Measurements from ENCODE around the gene RARG. TPM values are rescaled to one million over a fixed set of nuclear protein-coding genes. Genes with fewer than 3 reads are reported as not detected.
A peak's percentile ranks its signal among the peaks of the same experiment; 100 is the strongest.
"Not testable (repeated sequence)": the region's sequence is repeated elsewhere in the genome, so short reads cannot be mapped to it uniquely, and the experiment has no call there.

Gene RARG
- total and polyA plus RNA-seq, 5 experiments from 2014 or later: 1.6 to 60.4 (median 12.7) TPM

GRCh38 chr12:53173085-53173715 lies 58.8 kb downstream of the RARG start:
- Mint-ChIP-seq H3K27me3 (no peaks in the 10 kb centered on the region), H3K9me3 (no peaks in the 10 kb centered on the region), H3K27ac (peak overlapping the region in 3 of 10 donors; percentile 47 to 81 (median 52)), H3K36me3 (peaks cover 0 to 11% (median 8%) of the 10 kb centered on the region in 3 donors), H3K4me1 (peaks cover 0 to 4% (median under 1%) of the 10 kb centered on the region in 4 donors), H3K4me3 (no peak overlapping the region)
- ATAC-seq (no peak), DNase-seq (no peak)
- POLR2A ChIA-PET: interaction anchor here (0.7 to 2.0 kb wide), 3 partner anchors 8 to 94 kb away, joined by 3 to 6 read pairs (median 3); partner anchors contain the start of genes CSAD, SPRYD3 and ZNF740

GRCh38 chr12:53172352-53172751 lies 59.7 kb downstream of the RARG start:
- POLR2A ChIA-PET: interaction anchor here (2.0 to 2.3 kb wide), 2 partner anchors 9 to 12 kb away, joined by 5 to 6 read pairs; partner anchors contain the start of genes CSAD and ZNF740
- Mint-ChIP-seq H3K4me3 (no peak overlapping the region), H3K27ac (no peak overlapping the region), H3K36me3 (peaks cover 0 to 11% (median 8%) of the 10 kb centered on the region in 3 donors), H3K27me3 (no peaks in the 10 kb centered on the region), H3K9me3 (no peaks in the 10 kb centered on the region), H3K4me1 (peaks cover 0 to 4% (median under 1%) of the 10 kb centered on the region in 4 donors)
- no peak for DNase-seq
- ATAC-seq: no peak

DNA sequence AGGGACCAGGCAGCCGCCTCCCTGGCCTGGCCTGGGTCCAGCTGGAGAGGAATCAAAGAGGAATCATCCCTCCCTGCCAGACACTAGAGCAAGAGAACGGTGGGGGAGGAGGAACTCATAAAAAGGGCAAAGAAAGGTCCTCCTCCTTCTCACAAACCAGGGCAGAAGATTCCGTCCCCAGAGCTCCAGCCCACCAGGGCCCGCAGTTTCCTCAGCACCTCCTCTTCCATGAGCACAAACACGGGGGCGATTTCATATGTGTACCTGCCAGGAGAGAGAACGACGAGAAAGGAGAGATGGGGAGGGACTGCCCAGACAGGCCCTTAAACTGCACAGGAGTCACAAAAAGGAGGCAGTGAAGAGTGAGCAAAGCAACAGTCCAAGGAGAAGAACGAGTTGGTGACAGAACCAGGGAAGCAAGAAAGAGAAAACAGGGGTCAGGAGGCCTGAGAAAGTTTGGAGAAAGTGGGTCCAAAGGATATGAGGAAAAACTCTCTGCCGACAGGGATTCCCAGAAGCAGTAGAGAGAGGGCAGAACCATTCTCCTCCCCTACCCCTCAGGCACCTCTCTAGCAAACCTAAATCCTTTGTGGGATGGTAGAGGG lies 60.2 kb downstream of the RARG start:
- peaks cover 0 to 11% (median 8%) of the 10 kb centered on the region in 3 donors for H3K36me3 Mint-ChIP-seq
- POLR2A ChIA-PET: interaction anchor here (2.0 to 2.3 kb wide), 2 partner anchors 9 to 12 kb away, joined by 5 to 6 read pairs; partner anchors contain the start of genes CSAD and ZNF740
- no peaks in the 10 kb centered on the region for H3K9me3 Mint-ChIP-seq
- peaks cover 0 to 4% (median under 1%) of the 10 kb centered on the region in 4 donors for H3K4me1 Mint-ChIP-seq
- no peak overlapping the region for H3K4me3 Mint-ChIP-seq
- H3K27me3 Mint-ChIP-seq: no peaks in the 10 kb centered on the region
- ATAC-seq (no peak), DNase-seq (no peak)
- peak overlapping the region in 4 of 10 donors; percentile 33 to 61 (median 45) for H3K27ac Mint-ChIP-seq

- no peaks in the 10 kb centered on the region for H3K9me3 Mint-ChIP-seq
- no peak for DNase-seq
- H3K27ac Mint-ChIP-seq: peak overlapping the region in 5 of 10 donors; percentile 33 to 61 (median 46)
- H3K36me3 Mint-ChIP-seq: peaks cover 0 to 11% (median 8%) of the 10 kb centered on the region in 3 donors
- H3K4me3 Mint-ChIP-seq: no peak overlapping the region
- no peaks in the 10 kb centered on the region for H3K27me3 Mint-ChIP-seq
- no peak for ATAC-seq
- POLR2A ChIA-PET: interaction anchor here (0.6 to 2.3 kb wide), 4 partner anchors 10 to 290 kb away, joined by 3 to 6 read pairs (median 6); partner anchors contain the start of genes CSAD and ZNF740
- peaks cover 0 to 4% (median under 1%) of the 10 kb centered on the region in 4 donors for H3K4me1 Mint-ChIP-seq
Observed at GRCh38 chr12:53170876-53171724, 60.9 kb downstream of the RARG start.

GRCh38 chr12:53170215-53170614 lies 61.8 kb downstream of the RARG start:
- Mint-ChIP-seq H3K36me3 (peaks cover 0 to 11% (median 8%) of the 10 kb centered on the region in 3 donors), H3K27me3 (no peaks in the 10 kb centered on the region), H3K4me1 (peaks cover 0 to 4% (median under 1%) of the 10 kb centered on the region in 4 donors), H3K27ac (peak overlapping the region in 1 of 10 donors; percentile 62), H3K9me3 (no peaks in the 10 kb centered on the region), H3K4me3 (no peak overlapping the region)
- ATAC-seq: no peak
- POLR2A ChIA-PET: interaction anchor here (1.2 to 2.3 kb wide), 2 partner anchors 10 to 50 kb away, joined by 5 to 6 read pairs; no protein-coding TSS in a partner anchor
- no peak for DNase-seq

GRCh38 chr12:53169644-53170043 lies 62.4 kb downstream of the RARG start:
- Mint-ChIP-seq H3K4me3 (no peak overlapping the region), H3K4me1 (peaks cover 0 to 2% (median 0%) of the 10 kb centered on the region in 4 donors), H3K27me3 (no peaks in the 10 kb centered on the region), H3K36me3 (peaks cover 0 to 11% (median 8%) of the 10 kb centered on the region in 3 donors), H3K9me3 (no peaks in the 10 kb centered on the region), H3K27ac (no peak overlapping the region)
- ATAC-seq: no peak
- DNase-seq: no peak
- POLR2A ChIA-PET: no interaction called here

DNA sequence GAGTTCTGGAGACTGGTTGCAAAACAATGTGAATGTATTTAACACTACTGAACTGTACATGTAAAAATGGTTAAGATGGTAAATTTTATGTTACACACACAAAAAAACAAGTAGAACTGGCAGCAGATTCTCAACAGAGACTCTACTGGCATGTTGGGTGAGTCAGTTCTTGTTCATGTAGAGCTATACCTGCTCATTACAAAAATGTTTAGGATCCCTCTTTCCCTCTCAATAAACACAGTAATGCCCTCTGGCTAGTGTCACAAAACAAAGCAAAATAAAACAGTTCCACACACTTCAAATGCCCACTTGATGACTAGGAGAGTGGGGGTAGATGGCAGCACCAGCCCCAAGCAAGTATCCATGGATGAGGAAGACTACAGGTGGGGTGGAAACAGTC lies 65.2 kb downstream of the RARG start:
- POLR2A ChIA-PET: interaction anchor here (1.0 to 1.5 kb wide), 2 partner anchors 9 to 31 kb away, joined by 3 to 7 read pairs; no protein-coding TSS in a partner anchor
- H3K4me3 Mint-ChIP-seq: no peak overlapping the region
- no peaks in the 10 kb centered on the region for H3K27me3 Mint-ChIP-seq
- ATAC-seq: no peak
- H3K27ac Mint-ChIP-seq: peak overlapping the region in 2 of 10 donors; percentile 7 to 28
- no peak for DNase-seq
- H3K36me3 Mint-ChIP-seq: peaks cover 0 to 11% (median 7%) of the 10 kb centered on the region in 3 donors
- no peaks in the 10 kb centered on the region for H3K9me3 Mint-ChIP-seq
- no peaks in the 10 kb centered on the region for H3K4me1 Mint-ChIP-seq

- H3K9me3 Mint-ChIP-seq, H3K27me3 Mint-ChIP-seq, H3K36me3 Mint-ChIP-seq, H3K4me3 Mint-ChIP-seq, DNase-seq, ATAC-seq, POLR2A ChIA-PET, H3K27ac Mint-ChIP-seq: not testable (repeated sequence)
- H3K4me1 Mint-ChIP-seq: peaks cover 4 to 10% (median 8%) of the 10 kb centered on the region in 4 donors
Observed at GRCh38 chr12:53163008-53163407, 69.0 kb downstream of the RARG start.

GRCh38 chr12:53161119-53161911 lies 70.7 kb downstream of the RARG start:
- DNase-seq: no peak
- Mint-ChIP-seq H3K36me3 (peaks cover 0 to 2% (median 0%) of the 10 kb centered on the region in 3 donors), H3K9me3 (no peaks in the 10 kb centered on the region), H3K27me3 (no peaks in the 10 kb centered on the region), H3K4me3 (no peak overlapping the region), H3K4me1 (peaks cover 4 to 12% (median 8%) of the 10 kb centered on the region in 4 donors), H3K27ac (peak overlapping the region in 1 of 10 donors; percentile 15)
- ATAC-seq: no peak
- POLR2A ChIA-PET: interaction anchor here (1.0 to 3.0 kb wide), 8 partner anchors 10 to 58 kb away, joined by 3 to 15 read pairs (median 6); partner anchors contain the start of genes CSAD, ITGB7, SOAT2 and ZNF740

DNA sequence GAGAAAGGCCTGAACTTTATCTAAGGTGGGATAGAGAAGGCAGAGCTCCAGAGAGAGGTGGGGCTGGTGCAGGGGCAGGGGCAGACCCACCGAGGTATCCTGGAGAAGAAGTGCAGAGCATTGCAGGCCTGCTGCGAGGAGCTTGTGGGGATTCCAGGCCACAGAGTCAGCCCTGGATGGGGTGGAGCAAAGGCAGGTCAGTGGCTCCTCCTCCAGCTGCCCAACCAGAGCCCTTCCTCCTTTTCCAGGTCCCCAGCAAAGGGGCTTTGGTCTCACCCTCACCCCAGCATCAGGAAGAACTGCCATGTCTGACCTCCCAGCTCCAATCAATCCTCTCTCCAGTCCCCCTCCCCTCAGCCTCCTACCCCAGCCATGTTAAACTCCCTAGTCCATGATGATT lies 71.3 kb downstream of the RARG start:
- no peaks in the 10 kb centered on the region for H3K9me3 Mint-ChIP-seq
- DNase-seq: no peak
- peaks cover 0 to 2% (median 0%) of the 10 kb centered on the region in 3 donors for H3K36me3 Mint-ChIP-seq
- ATAC-seq: no peak
- no peaks in the 10 kb centered on the region for H3K27me3 Mint-ChIP-seq
- no peak overlapping the region for H3K27ac Mint-ChIP-seq
- peaks cover 4 to 12% (median 8%) of the 10 kb centered on the region in 4 donors for H3K4me1 Mint-ChIP-seq
- no peak overlapping the region for H3K4me3 Mint-ChIP-seq
- POLR2A ChIA-PET: interaction anchor here (1.0 to 3.0 kb wide), 11 partner anchors 11 to 128 kb away, joined by 3 to 15 read pairs (median 5); partner anchors contain the start of genes CSAD, ITGB7, SOAT2 and ZNF740

Data from naive thymus-derived CD8-positive, alpha-beta T cell (primary cell).